Neural progenitor cell (in vitro differentiated cells): Measurements from ENCODE around the gene TMEM95. TPM values are rescaled to one million over a fixed set of nuclear protein-coding genes. Genes with fewer than 3 reads are reported as not detected.

Source experiments
- DNase-seq: peaks from one replicate; pipeline ENCODE4 v3.0.0-alpha.2; 2016; ENCODE audit warnings: low spot score
- H2AFZ ChIP-seq: fragments of 200-600 bp; sonication (generic); replicated peaks from 2 replicates; pipeline ENCODE4 v1.6.1; 2016; ENCODE audit warnings: antibody characterized with exemption
- H3F3A ChIP-seq: fragments of 200-600 bp; sonication (generic); 2 replicates; pipeline ENCODE4 v1.6.1; 2016; ENCODE audit warnings: antibody characterized with exemption, low read depth
- H3K27ac ChIP-seq: fragments of 200-600 bp; sonication (generic); 2 replicates; pipeline ENCODE4 v1.5.1; 2016; ENCODE audit warnings: mild to moderate bottlenecking
- H3K27me3 ChIP-seq: fragments of 200-600 bp; sonication (generic); 2 replicates; pipeline ENCODE4 v1.6.1; 2016; ENCODE audit warnings: mild to moderate bottlenecking, moderate library complexity
- H3K36me3 ChIP-seq: fragments of 200-600 bp; sonication (generic); 2 replicates; pipeline ENCODE4 v1.5.1; 2016
- H3K4me1 ChIP-seq: fragments of 200-600 bp; sonication (generic); 2 replicates; pipeline ENCODE4 v1.6.1; 2016; ENCODE audit warnings: mixed run types
- H3K4me2 ChIP-seq: fragments of 200-600 bp; sonication (generic); 2 replicates; pipeline ENCODE4 v1.6.1; 2016
- H3K4me3 ChIP-seq: fragments of 200-600 bp; sonication (generic); 2 replicates; pipeline ENCODE4 v1.5.1; 2016
- H3K79me2 ChIP-seq: fragments of 200-600 bp; sonication (generic); 2 replicates; pipeline ENCODE4 v1.6.1; 2016; ENCODE audit warnings: low read depth
- H3K9ac ChIP-seq: fragments of 200-600 bp; sonication (generic); 2 replicates; pipeline ENCODE4 v1.6.1; 2016
- H3K9me3 ChIP-seq: fragments of 200-600 bp; sonication (generic); 2 replicates; pipeline ENCODE4 v1.5.1; 2016; ENCODE audit warnings: low read depth
- H4K20me1 ChIP-seq: fragments of 200-600 bp; sonication (generic); 2 replicates; pipeline ENCODE4 v1.6.1; 2016; ENCODE audit warnings: low read depth
- H3K27ac Mint-ChIP-seq: 3 replicates; pipeline ENCODE4 v1.8.0; 2021; ENCODE audit warnings: mixed read lengths
- H3K27me3 Mint-ChIP-seq: 2 replicates; pipeline ENCODE4 v1.8.0; 2022; ENCODE audit warnings: low read depth, mild to moderate bottlenecking, inconsistent platforms, moderate library complexity, mixed read lengths; ENCODE audit not compliant: insufficient read depth
- H3K36me3 Mint-ChIP-seq: 3 replicates; pipeline ENCODE4 v1.8.0; 2021; ENCODE audit warnings: mixed read lengths
- H3K4me1 Mint-ChIP-seq: 3 replicates; pipeline ENCODE4 v1.8.0; 2021; ENCODE audit warnings: mixed read lengths
- H3K4me3 Mint-ChIP-seq: 3 replicates; pipeline ENCODE4 v1.8.0; 2021; ENCODE audit warnings: mild to moderate bottlenecking, moderate library complexity, mixed read lengths
- H3K9me3 Mint-ChIP-seq: 3 replicates; pipeline ENCODE4 v1.8.0; 2020; ENCODE audit warnings: mixed read lengths
- EZH2 ChIP-seq: fragments of 200-600 bp; sonication (generic); IDR thresholded peaks from 2 replicates; pipeline ENCODE4 v1.6.1; 2017; ENCODE audit warnings: antibody characterized with exemption, mild to moderate bottlenecking, moderate library complexity
- EZH2phosphoT487 ChIP-seq: fragments of 200-600 bp; sonication (generic); IDR thresholded peaks from 2 replicates; pipeline ENCODE4 v1.6.1; 2017; ENCODE audit warnings: antibody characterized with exemption
- small RNA-seq: library from RNA; depleted of rRNA; stranded (forward); fragments of <200 nt; gene quantifications from one replicate; pipeline ENCODE3, GENCODE V24; 2015
- total RNA-seq: library from RNA; depleted of rRNA; stranded (reverse); fragments of >200 nt; gene quantifications from 2 replicates; pipeline ENCODE4 v1.2.3, GENCODE V29; 2015; ENCODE audit warnings: low replicate concordance
- TF ChIP-seq, protein P1 (sequence below): fragments of 200-600 bp; sonication (generic); IDR thresholded peaks from 2 replicates; pipeline ENCODE4 v1.5.1; 2017; ENCODE audit warnings: antibody characterized with exemption, mild to moderate bottlenecking

TMEM95 gene
- total RNA-seq, 1 donor from 2014 or later = not detected

- Mint-ChIP-seq H3K9me3 (no peaks in the 10 kb centered on the region), H3K27me3 (peaks cover 13% of the 10 kb centered on the region), H3K36me3 (peaks cover 22% of the 10 kb centered on the region), H3K4me1 (peaks cover 43% of the 10 kb centered on the region), H3K4me3 (peak overlapping the region; percentile 93), H3K27ac (peak overlapping the region; percentile 6)
- Histone ChIP-seq H4K20me1 (peaks cover 49% of the 10 kb centered on the region), H3F3A (peaks cover 43% of the 10 kb centered on the region), H3K27me3 (no peaks in the 10 kb centered on the region), H3K4me2 (peak overlapping the region; percentile 100), H3K27ac (no peak overlapping the region), H3K79me2 (peaks cover 46% of the 10 kb centered on the region), H2AFZ (no peak overlapping the region), H3K9me3 (no peaks in the 10 kb centered on the region), H3K4me1 (peaks cover 19% of the 10 kb centered on the region), H3K36me3 (no peaks in the 10 kb centered on the region), H3K9ac (peak overlapping the region; percentile 81), H3K4me3 (peak overlapping the region; percentile 97)
- peak; percentile 39 for DNase-seq
- TF ChIP-seq EZH2 (no peak), EZH2phosphoT487 (no peak)
- TF ChIP-seq, protein P1, sequence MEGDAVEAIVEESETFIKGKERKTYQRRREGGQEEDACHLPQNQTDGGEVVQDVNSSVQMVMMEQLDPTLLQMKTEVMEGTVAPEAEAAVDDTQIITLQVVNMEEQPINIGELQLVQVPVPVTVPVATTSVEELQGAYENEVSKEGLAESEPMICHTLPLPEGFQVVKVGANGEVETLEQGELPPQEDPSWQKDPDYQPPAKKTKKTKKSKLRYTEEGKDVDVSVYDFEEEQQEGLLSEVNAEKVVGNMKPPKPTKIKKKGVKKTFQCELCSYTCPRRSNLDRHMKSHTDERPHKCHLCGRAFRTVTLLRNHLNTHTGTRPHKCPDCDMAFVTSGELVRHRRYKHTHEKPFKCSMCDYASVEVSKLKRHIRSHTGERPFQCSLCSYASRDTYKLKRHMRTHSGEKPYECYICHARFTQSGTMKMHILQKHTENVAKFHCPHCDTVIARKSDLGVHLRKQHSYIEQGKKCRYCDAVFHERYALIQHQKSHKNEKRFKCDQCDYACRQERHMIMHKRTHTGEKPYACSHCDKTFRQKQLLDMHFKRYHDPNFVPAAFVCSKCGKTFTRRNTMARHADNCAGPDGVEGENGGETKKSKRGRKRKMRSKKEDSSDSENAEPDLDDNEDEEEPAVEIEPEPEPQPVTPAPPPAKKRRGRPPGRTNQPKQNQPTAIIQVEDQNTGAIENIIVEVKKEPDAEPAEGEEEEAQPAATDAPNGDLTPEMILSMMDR = no peak
Measured at GRCh38 chr17:7406235-7406825, 51.4 kb downstream of the TMEM95 start.

Small RNA genes lying within 50 kb of the gene (small RNA-seq; reads per million reads assigned to genes)
- gene AC026954.2 = not detected

Other genes starting within 250 kb of the TMEM95 start
- gene ASGR2, start 240.3 kb upstream of the TMEM95 start, total RNA-seq = not detected in 2 replicates
- 3.1 and 4.4 TPM in 2 replicates for gene ASGR1, start 175.8 kb upstream of the TMEM95 start, total RNA-seq
- gene DLG4, start 135.3 kb upstream of the TMEM95 start, total RNA-seq = 23.5 and 50.5 TPM in 2 replicates
- 86.7 and 194 TPM in 2 replicates for gene ACADVL, start 135.2 kb upstream of the TMEM95 start, total RNA-seq
- 43.9 and 113 TPM in 2 replicates for gene DVL2, start 120.6 kb upstream of the TMEM95 start, total RNA-seq
- 31.6 and 59.1 TPM in 2 replicates for gene PHF23, start 115.7 kb upstream of the TMEM95 start, total RNA-seq
- gene GABARAP, start 112.7 kb upstream of the TMEM95 start, total RNA-seq = 225 and 276 TPM in 2 replicates
- gene CTDNEP1, start 103.4 kb upstream of the TMEM95 start, total RNA-seq = 46.5 and 55.3 TPM in 2 replicates
- gene ELP5, start 102.9 kb upstream of the TMEM95 start, total RNA-seq = 17.5 and 42.2 TPM in 2 replicates
- gene CLDN7, start 92.7 kb upstream of the TMEM95 start, total RNA-seq = 0.32 and 1.3 TPM in 2 replicates
- gene SLC2A4, start 73.4 kb upstream of the TMEM95 start, total RNA-seq = 1.7 and 7.3 TPM in 2 replicates
- 2.7 and 9.1 TPM in 2 replicates for gene YBX2, start 60.5 kb upstream of the TMEM95 start, total RNA-seq
- 251 and 370 TPM in 2 replicates for gene EIF5A, start 47.5 kb upstream of the TMEM95 start, total RNA-seq
- 20.5 and 41.8 TPM in 2 replicates for gene GPS2, start 39.8 kb upstream of the TMEM95 start, total RNA-seq
- 5.1 and 26.3 TPM in 2 replicates for gene NEURL4, start 25.8 kb upstream of the TMEM95 start, total RNA-seq
- gene ACAP1, start 18.6 kb upstream of the TMEM95 start, total RNA-seq = 0.65 and 2.7 TPM in 2 replicates
- 2.7 and 8.2 TPM in 2 replicates for gene KCTD11, start 3.0 kb upstream of the TMEM95 start, total RNA-seq
- 1.8 and 4.0 TPM in 2 replicates for gene TNK1, start 25.9 kb downstream of the TMEM95 start, total RNA-seq
- gene PLSCR3, start 39.4 kb downstream of the TMEM95 start, total RNA-seq = 6.6 and 17.5 TPM in 2 replicates
- gene TMEM256, start 48.9 kb downstream of the TMEM95 start, total RNA-seq = 72.0 and 152 TPM in 2 replicates
- 13.9 and 36.5 TPM in 2 replicates for gene NLGN2, start 52.7 kb downstream of the TMEM95 start, total RNA-seq
- gene SPEM1, start 65.2 kb downstream of the TMEM95 start, total RNA-seq = not detected in 2 replicates
- gene SPEM2, start 70.5 kb downstream of the TMEM95 start, total RNA-seq = not detected in 2 replicates
- not detected in 2 replicates for gene SPEM3, start 73.7 kb downstream of the TMEM95 start, total RNA-seq
- gene TMEM102, start 80.3 kb downstream of the TMEM95 start, total RNA-seq = 1.0 and 1.6 TPM in 2 replicates
- gene FGF11, start 84.4 kb downstream of the TMEM95 start, total RNA-seq = 7.6 and 14.9 TPM in 2 replicates
- 7.4 and 7.5 TPM in 2 replicates for gene CHRNB1, start 89.9 kb downstream of the TMEM95 start, total RNA-seq
- gene ZBTB4, start 124.5 kb downstream of the TMEM95 start, total RNA-seq = 5.4 and 15.5 TPM in 2 replicates
- not detected in 2 replicates for gene SLC35G6, start 126.3 kb downstream of the TMEM95 start, total RNA-seq
- 32.7 and 51.4 TPM in 2 replicates for gene POLR2A, start 129.2 kb downstream of the TMEM95 start, total RNA-seq
- 0.75 and 2.4 TPM in 2 replicates for gene TNFSF12, start 193.9 kb downstream of the TMEM95 start, total RNA-seq
- 0.37 TPM in 1 of 2 replicates, not detected in the other for gene TNFSF13, start 203.6 kb downstream of the TMEM95 start, total RNA-seq
- gene SENP3, start 206.8 kb downstream of the TMEM95 start, total RNA-seq = 87.9 and 91.6 TPM in 2 replicates
- 0.95 TPM in 1 of 2 replicates, not detected in the other for gene CD68, start 224.5 kb downstream of the TMEM95 start, total RNA-seq
- gene MPDU1, start 228.7 kb downstream of the TMEM95 start, total RNA-seq = 167 and 177 TPM in 2 replicates
- gene SOX15, start 234.9 kb downstream of the TMEM95 start, total RNA-seq = 0.51 and 7.6 TPM in 2 replicates